Measurements from ENCODE around the gene PLEKHH2. TPM values are rescaled to one million over a fixed set of nuclear protein-coding genes. Genes with fewer than 3 reads are reported as not detected.

PLEKHH2 gene
- total RNA-seq, 4 donors from 2014 or later, result 47.1 to 124 (median 74.8) TPM

DNA sequence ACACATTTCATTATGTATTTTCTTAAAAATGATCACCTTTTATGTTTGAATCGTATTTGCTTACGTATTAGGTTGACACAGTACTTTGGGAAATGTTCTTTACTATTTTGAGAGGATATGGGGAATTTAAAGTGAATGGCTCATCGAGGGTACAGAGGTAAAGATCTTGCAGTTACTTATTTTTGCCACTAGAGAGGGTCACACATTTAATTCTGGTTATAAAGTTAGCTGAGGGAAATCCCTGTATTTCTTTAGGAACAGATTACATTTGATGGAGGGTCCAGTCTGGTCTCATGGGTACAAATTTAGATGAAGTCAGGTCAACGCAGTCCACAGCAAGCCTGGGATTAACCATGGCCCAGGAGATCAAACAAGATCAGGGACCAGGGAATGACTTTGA, 161.2 kb downstream of the PLEKHH2 start:
- no peak for DNase-seq
- Histone ChIP-seq H3K36me3 (no peaks in the 10 kb centered on the region), H3K4me1 (no peaks in the 10 kb centered on the region)

DNA sequence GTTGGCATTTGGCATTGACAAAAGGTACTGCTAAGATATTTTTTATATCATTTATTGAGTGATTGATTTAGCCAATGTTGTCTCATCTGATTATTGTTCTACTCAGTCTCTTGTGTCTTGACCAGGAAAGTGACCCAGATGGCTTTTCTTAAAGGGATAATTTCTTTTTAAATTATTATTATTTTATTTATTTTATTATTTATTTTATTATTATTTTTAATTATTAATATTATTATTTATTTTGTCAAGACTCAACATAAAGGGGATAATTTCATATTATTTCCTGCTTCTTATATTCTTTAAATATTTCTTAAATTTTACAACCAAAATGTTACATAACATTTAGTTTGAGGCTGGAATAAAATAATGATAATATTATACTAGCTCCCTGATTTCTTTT, 163.8 kb downstream of the PLEKHH2 start:
- Histone ChIP-seq H3K9me3 (no peaks in the 10 kb centered on the region), H3K4me3 (no peak overlapping the region), H3K4me1 (no peaks in the 10 kb centered on the region), H3K36me3 (no peaks in the 10 kb centered on the region), H3K27me3 (no peaks in the 10 kb centered on the region), H3K27ac (no peak overlapping the region)
- DNase-seq, result no peak
- intact Hi-C loops (cut with DNase I; ENCODE audit: low total_unique reads), result no loop called here
- TF ChIP-seq POLR2A (IDR thresholded peaks at IDR 0.05), result no peak
- TF ChIP-seq, protein P1, sequence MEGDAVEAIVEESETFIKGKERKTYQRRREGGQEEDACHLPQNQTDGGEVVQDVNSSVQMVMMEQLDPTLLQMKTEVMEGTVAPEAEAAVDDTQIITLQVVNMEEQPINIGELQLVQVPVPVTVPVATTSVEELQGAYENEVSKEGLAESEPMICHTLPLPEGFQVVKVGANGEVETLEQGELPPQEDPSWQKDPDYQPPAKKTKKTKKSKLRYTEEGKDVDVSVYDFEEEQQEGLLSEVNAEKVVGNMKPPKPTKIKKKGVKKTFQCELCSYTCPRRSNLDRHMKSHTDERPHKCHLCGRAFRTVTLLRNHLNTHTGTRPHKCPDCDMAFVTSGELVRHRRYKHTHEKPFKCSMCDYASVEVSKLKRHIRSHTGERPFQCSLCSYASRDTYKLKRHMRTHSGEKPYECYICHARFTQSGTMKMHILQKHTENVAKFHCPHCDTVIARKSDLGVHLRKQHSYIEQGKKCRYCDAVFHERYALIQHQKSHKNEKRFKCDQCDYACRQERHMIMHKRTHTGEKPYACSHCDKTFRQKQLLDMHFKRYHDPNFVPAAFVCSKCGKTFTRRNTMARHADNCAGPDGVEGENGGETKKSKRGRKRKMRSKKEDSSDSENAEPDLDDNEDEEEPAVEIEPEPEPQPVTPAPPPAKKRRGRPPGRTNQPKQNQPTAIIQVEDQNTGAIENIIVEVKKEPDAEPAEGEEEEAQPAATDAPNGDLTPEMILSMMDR (IDR thresholded peaks at IDR 0.05), result no peak

More for the DNA sequence above, 161.2 kb downstream of the PLEKHH2 start:
- TF ChIP-seq, protein P1 (IDR thresholded peaks at IDR 0.05), result no peak
- no peak for TF ChIP-seq POLR2A (IDR thresholded peaks at IDR 0.05)
- no peak overlapping the region for H3K4me3 ChIP-seq
- intact Hi-C loops (cut with DNase I; ENCODE audit: low total_unique reads), result no loop called here
- no peak overlapping the region for H3K27ac ChIP-seq
- no peaks in the 10 kb centered on the region for H3K9me3 ChIP-seq
- no peaks in the 10 kb centered on the region for H3K27me3 ChIP-seq

DNA sequence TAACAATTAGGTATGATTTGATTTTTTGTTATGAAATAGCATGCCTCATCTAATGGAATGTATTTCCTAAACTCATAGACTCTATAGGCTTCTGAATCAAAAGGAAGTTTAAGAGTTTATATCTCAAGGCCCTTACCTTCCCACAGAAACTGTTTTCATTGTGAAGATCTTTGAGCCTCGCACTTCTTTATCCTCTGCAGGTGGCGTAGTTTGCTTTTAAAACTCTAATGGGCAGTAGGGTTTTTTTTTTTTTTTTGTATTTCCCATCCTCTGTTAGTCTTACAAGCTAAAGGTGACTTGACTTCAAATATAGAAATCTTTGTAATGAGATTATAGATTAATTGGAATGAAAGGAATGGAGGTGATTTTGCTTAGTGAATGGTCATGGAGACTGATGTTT, 165.1 kb downstream of the PLEKHH2 start:
- H3K27me3 ChIP-seq, result no peaks in the 10 kb centered on the region
- DNase-seq, result no peak
- no peak overlapping the region for H3K27ac ChIP-seq
- no peaks in the 10 kb centered on the region for H3K9me3 ChIP-seq
- H3K4me1 ChIP-seq, result no peaks in the 10 kb centered on the region
- no peak overlapping the region for H3K4me3 ChIP-seq
- intact Hi-C loops (cut with DNase I; ENCODE audit: low total_unique reads), result no loop called here
- H3K36me3 ChIP-seq, result no peaks in the 10 kb centered on the region
- no peak for TF ChIP-seq POLR2A (IDR thresholded peaks at IDR 0.05)
- TF ChIP-seq, protein P1 (IDR thresholded peaks at IDR 0.05), result no peak

DNA sequence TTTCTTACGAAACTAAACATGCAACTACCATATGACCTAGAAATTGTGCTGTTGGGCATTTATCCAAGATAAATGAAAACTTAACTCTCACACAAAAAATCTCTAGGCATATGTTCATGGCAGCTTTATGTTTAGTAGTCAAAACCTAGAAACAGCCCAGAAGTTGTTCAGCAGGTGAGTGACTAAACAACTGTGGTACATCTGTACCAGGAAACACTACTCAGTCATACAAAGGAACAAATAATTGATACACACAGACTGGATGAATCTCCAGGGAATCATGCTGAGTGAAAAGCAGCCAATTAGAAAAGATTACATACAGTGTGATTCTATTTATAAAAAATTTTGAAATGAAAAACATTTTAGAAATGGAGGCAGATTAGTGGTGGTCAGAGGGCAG, 166.1 kb downstream of the PLEKHH2 start:
- Histone ChIP-seq H3K27ac (no peak overlapping the region), H3K4me1 (no peaks in the 10 kb centered on the region), H3K4me3 (no peak overlapping the region), H3K9me3 (no peaks in the 10 kb centered on the region), H3K27me3 (no peaks in the 10 kb centered on the region), H3K36me3 (no peaks in the 10 kb centered on the region)
- no peak for TF ChIP-seq POLR2A (IDR thresholded peaks at IDR 0.05)
- TF ChIP-seq, protein P1 (IDR thresholded peaks at IDR 0.05), result no peak
- DNase-seq, result no peak
- intact Hi-C loops (cut with DNase I; ENCODE audit: low total_unique reads), result no loop called here

DNA sequence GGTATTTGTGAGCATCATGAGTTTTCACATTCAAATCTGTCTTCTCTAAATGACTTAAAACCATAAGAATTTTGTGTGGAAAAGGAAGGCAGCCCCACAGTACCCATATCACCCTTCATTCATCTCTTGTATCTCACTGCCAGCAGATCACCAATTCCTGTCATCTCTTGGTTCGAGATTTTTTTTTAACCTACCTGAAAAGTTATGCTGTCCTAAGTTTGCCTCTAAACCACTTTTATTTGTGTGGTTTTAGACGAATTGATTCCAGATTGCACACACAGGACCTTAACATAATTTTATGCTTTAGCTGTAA, 169.6 kb downstream of the PLEKHH2 start:
- intact Hi-C loops (cut with DNase I; ENCODE audit: low total_unique reads), result no loop called here
- TF ChIP-seq, protein P1 (IDR thresholded peaks at IDR 0.05), result no peak
- no peak for TF ChIP-seq POLR2A (IDR thresholded peaks at IDR 0.05)
- H3K4me1 ChIP-seq, result no peaks in the 10 kb centered on the region

More for the DNA sequence above, 169.6 kb downstream of the PLEKHH2 start:
- Histone ChIP-seq H3K27me3 (no peaks in the 10 kb centered on the region), H3K36me3 (no peaks in the 10 kb centered on the region), H3K27ac (no peak overlapping the region), H3K4me3 (no peak overlapping the region), H3K9me3 (no peaks in the 10 kb centered on the region)
- DNase-seq, result no peak
